Measurements from ENCODE around the gene COL4A6. TPM values are rescaled to one million over a fixed set of nuclear protein-coding genes. Genes with fewer than 3 reads are reported as not detected.

The COL4A6 gene
- total and polyA plus RNA-seq, 12 donors, result 0.14 to 1.4 (median 0.73) TPM

GRCh38 chrX:108121291-108121690 is 316.9 kb downstream of the COL4A6 start:
- Histone ChIP-seq H3K27ac (no peak overlapping the region), H3K27me3 (no peaks in the 10 kb centered on the region), H3K36me3 (replicated peaks in 1 of 2) (no peaks in the 10 kb centered on the region), H3K4me3 (no peak overlapping the region), H3K4me1 (replicated peaks in 1 of 2) (no peaks in the 10 kb centered on the region), H3K9me3 (replicated peaks in 1 of 3) (no peaks in the 10 kb centered on the region)
- 40 to 83% (median 72%) methylated on average over 3 of the region's 3 CpGs for WGBS, 4 donors
- DNase-seq, result no peak
- intact Hi-C loops (cut with DNase I), result no loop called here
- TF ChIP-seq CTCF (IDR thresholded peaks at IDR 0.05), result no peak
- TF ChIP-seq POLR2A (IDR thresholded peaks at IDR 0.05), result no peak

DNA sequence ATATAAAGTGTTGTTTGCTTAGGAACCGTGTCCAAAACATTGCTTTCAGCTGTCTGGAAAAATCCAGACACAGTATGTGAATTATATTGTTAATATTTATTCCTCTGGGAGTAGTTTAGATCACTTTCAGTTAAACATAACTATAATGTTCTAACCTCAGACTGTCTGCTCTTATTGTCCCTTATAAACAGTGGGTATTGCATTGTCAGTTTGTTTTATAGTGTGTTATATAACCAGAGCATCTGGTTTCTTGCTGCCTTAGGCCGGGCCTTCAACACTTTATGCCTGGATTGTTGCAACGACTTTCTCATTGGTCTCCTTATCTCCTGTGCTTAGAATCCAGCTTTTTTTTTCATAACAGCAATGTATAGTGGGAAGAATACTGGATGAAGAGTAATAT is 320.2 kb downstream of the COL4A6 start:
- intact Hi-C loops (cut with DNase I), result no loop called here

DNA sequence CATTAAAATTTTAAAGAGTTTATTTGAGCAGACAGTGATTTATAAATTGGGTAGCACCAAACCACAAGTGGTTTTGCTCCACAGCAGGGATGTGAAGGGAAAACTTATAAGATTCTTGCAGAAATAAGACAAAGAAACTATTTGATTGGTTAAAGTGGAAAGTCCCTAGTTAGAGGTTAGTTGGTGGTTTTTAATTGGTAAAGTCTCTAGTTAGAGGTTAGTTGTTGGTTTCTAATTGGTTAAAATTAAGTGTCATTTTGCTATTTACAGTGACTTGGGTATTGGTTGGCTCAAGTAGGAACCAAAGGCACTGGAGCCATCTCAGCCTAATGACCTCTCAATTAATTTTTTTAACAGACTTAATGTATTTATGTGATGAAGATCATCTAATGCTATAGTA is 323.7 kb downstream of the COL4A6 start:
- Histone ChIP-seq H3K27me3 (no peaks in the 10 kb centered on the region), H3K36me3 (replicated peaks in 1 of 2) (no peaks in the 10 kb centered on the region), H3K4me3 (no peak overlapping the region), H3K27ac (no peak overlapping the region), H3K4me1 (replicated peaks in 1 of 2) (no peaks in the 10 kb centered on the region), H3K9me3 (replicated peaks in 1 of 3) (no peaks in the 10 kb centered on the region)
- intact Hi-C loops (cut with DNase I), result no loop called here
- no peak for TF ChIP-seq CTCF (IDR thresholded peaks at IDR 0.05)
- no peak for TF ChIP-seq POLR2A (IDR thresholded peaks at IDR 0.05)
- DNase-seq, result no peak

More for the DNA sequence above, 320.2 kb downstream of the COL4A6 start:
- Histone ChIP-seq H3K27ac (no peak overlapping the region), H3K9me3 (replicated peaks in 1 of 3) (no peaks in the 10 kb centered on the region), H3K27me3 (no peaks in the 10 kb centered on the region), H3K36me3 (replicated peaks in 1 of 2) (no peaks in the 10 kb centered on the region), H3K4me3 (no peak overlapping the region), H3K4me1 (replicated peaks in 1 of 2) (no peaks in the 10 kb centered on the region)
- no peak for DNase-seq
- 57 to 85% (median 72%) methylated on average over 3 of the region's 3 CpGs for WGBS, 4 donors
- TF ChIP-seq CTCF (IDR thresholded peaks at IDR 0.05), result no peak
- TF ChIP-seq POLR2A (IDR thresholded peaks at IDR 0.05), result no peak

Other genes starting within 250 kb of the COL4A6 start
- gene COL4A5, start 1.4 kb upstream of the COL4A6 start, total RNA-seq, result 10 to 100 TPM in 7 of 9 donors, 1 to 10 TPM in 2; 6.5 to 25.2 (median 12.1) TPM
- gene COL4A5, start 1.4 kb upstream of the COL4A6 start, polyA plus RNA-seq, result 10 to 100 TPM in 2 of 3 donors, 1 to 10 TPM in 1; 4.0 to 20.8 (median 13.1) TPM

Data from adrenal gland (tissue), 12 donors.